ENCODE data around the gene ACTN2.

The ACTN2 gene

GRCh38 chr1:236692128-236692527 is 5.8 kb downstream of the ACTN2 start:
- no peak for DNase-seq

GRCh38 chr1:236692742-236693141 is 6.4 kb downstream of the ACTN2 start:
- no peak for DNase-seq

GRCh38 chr1:236699366-236699765 is 13.1 kb downstream of the ACTN2 start:
- no peak for DNase-seq

GRCh38 chr1:236700903-236701302 is 14.6 kb downstream of the ACTN2 start:
- DNase-seq = no peak

GRCh38 chr1:236701782-236702181 is 15.5 kb downstream of the ACTN2 start:
- no peak for DNase-seq

DNA sequence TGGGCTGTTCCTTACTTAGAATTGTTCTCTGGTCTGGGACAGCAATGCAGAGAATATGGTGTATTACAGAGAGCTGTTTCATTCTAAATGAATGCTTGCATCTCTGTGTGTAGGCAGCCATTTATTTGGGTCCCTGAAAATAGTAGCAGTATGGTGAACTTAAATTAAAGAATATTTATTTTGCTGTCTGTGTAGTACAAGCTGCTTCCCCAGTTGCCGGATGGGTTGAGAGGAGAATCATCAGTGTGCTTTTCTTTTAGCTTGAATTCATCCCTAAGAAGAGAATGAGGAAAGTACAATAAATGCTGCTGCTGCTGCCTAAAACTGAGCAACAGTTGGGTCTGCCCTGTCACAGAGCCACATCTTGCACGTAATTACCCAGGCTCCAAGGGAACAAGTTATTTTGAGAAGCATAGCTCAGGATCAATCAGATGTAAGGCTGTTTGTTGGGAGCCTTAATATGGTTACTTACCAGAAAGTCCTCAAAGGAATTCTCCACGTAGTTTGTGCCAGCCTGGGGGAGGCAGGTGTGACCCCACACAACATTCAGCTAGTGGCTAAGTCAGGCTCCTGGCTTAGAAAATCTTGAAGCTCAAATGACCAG is 16.6 kb downstream of the ACTN2 start:
- no peak for DNase-seq

GRCh38 chr1:236705771-236706170 is 19.5 kb downstream of the ACTN2 start:
- no peak for DNase-seq

DNA sequence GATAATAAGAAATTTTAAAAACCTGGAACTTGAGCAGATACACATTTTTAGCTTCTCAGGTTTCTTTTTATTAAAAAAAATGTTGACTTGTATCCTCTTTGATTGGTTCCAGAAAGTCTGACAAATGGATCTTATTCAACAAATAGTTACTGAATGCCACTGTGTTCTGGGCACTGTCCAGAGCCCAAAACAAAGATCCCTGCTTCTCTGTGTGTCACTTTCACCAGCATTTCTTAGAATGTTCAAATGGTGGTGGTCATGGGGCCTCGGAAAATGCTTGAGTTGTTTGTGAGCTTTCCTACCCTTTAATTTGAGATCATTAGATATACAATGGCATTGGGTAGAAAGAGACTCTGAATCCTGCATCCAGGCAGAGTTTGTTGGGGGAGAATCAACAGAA is 19.9 kb downstream of the ACTN2 start:
- DNase-seq = no peak

DNA sequence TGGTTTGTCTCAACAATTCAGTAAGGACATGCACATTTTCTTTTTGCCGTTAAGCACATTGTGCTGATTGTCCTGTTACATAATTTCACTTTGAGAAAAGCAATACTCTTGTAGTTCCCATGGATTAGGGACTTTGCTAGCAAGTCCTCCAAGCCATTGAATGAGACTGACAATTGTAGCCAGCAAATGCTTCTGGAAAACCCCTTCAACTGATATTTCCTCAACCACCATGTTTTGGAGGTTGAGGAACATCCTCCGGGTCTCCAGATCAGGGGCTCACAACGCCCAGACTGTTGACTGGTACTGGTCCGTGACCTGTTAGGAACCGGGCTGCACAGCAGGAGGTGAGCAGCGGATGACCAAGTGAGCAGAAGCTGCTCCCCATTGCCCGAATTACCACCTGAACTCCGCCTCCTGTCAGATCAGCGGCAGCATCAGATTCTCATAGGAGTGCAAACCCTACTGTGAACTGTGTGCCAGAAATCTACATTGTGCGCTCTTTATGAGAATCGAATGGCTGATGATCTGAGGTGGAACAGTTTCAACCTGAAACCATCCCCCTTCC is 24.1 kb downstream of the ACTN2 start:
- no peak for DNase-seq

DNA sequence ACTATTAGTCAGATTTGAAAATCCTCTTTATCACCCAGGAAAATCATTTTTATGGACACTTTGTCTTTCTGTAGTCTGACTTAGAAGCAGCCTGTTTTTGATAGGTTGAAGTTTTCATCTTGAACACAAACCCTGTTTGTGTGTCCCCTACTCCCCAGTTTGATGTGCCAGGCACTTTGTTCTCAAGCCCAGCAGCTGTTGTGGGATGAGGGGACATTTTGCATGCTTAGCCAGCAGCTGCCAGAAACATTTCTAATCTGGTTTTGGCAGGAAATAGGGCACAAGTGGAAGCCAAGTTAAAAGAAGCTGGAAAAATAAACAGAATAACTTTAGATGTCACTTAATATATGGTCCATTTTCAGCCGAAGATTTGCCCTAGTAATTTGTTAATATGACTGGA is 29.9 kb downstream of the ACTN2 start:
- DNase-seq = no peak

GRCh38 chr1:236717811-236718210 is 31.5 kb downstream of the ACTN2 start:
- DNase-seq = no peak

GRCh38 chr1:236718328-236718727 is 32.0 kb downstream of the ACTN2 start:
- no peak for DNase-seq

- no peak for DNase-seq
Measured at GRCh38 chr1:236720206-236720605, 33.9 kb downstream of the ACTN2 start.

DNA sequence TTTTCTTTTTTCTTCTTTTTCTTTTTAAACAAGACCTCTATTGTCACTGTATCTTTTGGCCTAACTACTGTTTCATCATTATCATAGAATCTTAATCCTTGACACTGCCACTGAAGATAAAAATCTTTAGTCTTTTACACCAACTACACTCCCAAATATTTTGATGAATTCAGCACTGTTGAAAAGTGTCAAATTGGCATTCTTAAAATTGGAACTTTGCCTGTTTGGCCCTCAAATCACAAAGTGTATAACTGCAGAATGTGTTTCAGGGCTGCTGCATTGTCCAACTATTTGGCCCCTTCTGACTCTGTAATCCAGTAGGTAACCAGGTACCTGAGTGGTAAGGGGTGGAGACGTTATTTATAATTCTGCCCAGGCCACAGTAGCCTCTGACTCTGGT is 34.3 kb downstream of the ACTN2 start:
- DNase-seq = no peak

DNA sequence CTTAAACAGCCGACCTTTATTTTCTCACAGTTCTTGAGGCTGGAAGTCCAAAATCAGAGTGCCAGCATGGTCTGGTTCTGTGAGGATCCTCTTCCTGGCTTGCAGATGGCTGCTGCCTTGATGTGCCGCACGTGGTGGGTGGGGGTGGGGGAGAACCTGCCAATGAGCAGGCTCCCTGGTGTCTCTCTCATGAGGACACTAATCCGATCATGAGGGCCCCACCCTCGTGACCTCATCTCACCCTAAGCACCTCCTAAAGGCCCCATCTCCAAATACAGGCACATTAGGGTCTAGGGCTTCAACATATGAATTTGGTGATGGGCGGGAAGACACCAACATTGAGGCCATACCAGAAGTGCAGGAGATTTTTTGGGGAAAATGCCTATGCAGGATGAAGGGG is 37.8 kb downstream of the ACTN2 start:
- no peak for DNase-seq

- DNase-seq = no peak
Measured at GRCh38 chr1:236724506-236724905, 38.2 kb downstream of the ACTN2 start.

DNA sequence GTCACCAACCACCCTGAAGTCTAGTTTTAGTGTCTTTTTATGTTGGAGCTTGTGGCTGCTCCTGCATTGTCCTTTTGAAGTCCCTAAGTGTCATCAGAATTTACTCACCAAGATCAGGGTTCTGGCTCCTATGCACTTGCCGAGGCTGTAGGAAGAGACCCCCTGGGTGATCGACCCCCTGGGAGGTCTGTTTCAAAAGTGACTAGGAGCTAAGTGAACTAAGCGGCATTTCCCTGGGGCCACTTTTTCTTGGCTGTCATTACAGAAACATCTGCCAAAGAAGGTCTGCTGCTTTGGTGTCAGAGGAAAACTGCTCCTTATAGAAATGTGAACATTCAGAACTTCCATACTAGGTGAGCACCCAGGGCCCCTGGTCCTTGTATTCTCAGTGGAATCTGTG is 39.4 kb downstream of the ACTN2 start:
- DNase-seq = no peak

DNA sequence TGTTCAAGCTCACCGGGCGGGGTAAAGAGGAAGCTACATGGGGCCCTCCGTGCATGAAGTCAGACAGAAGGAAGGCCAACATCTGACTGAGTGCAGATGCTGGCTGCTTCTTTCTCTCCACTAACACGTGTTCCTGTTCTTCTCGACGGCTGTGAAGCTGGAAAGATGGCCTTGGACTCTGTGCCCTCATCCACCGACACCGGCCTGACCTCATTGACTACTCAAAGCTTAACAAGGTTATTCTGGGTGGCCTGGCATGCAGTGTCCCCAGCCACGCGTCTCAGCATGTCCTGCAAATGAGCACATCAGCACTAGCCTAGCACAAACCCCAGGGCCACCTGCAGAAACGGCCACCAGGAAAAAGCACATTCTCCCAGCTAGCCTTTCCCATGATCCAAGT is 41.2 kb downstream of the ACTN2 start:
- DNase-seq = no peak

DNA sequence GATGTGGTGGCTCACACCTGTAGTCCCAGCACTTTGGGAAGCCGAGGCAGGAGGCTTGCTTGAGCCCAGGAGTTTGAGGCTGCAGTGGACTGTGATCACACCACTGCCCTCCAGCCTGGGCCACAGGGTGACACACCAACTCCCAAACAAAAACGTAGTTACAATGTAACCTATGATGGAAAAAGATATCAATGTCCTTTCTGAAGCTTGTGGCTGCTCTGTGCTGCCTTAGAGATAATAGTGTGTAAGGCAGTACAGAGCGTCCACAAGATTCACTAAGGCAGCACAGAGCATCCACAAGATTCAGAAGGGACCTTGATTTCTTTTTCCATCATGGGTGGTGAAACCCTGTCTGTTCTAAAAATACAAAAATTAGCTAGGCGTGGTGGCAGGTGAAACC is 42.5 kb downstream of the ACTN2 start:
- DNase-seq = no peak

GRCh38 chr1:236733653-236734052 is 47.4 kb downstream of the ACTN2 start:
- DNase-seq = no peak

DNA sequence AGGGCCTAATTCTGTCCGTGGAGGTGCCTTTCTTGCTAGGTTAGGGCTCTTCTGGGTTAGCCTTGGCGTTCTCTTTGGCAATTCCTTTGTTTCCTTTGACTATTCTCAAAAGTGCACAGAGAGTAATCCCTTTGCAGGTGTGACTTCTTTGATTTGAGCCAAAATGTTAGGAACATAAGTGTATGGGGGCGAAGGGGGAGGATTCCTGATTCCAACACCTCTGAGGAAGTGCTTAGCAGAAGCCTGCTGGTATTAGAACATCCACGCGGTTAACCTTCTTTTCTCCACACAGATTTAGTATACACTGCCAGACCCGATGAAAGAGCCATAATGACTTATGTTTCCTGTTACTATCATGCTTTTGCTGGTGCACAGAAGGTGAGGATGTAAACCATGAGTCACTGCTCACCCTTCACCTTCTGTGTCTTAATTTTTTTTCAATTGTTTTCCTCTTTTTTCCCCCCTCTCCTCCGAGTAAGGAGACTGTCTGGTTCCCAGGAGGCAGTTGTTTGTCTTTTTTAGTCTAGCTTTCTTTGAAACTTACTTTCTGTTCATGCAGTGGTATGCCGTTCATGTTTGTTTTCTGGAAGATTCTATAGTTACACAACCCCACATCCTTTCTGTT is 48.0 kb downstream of the ACTN2 start:
- DNase-seq = no peak

DNA sequence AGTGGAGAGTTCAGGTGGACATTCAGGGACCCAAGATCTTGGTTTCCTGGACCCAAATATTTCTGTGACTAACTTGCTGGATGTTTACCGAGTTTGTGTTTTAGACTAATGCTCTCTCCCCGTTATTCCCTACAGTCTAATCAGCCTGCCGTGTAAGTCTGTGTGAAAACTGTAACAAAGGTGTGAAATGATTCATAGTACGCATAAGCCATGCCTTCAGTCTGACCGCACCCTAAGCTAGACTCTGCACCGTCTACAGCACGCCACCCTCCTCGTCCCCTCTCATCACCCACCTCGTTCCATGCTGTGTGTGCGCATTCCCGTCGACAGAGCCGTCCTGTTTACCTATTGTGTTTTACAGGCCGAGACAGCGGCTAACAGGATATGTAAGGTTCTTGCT is 50.5 kb downstream of the ACTN2 start:
- no peak for DNase-seq

- no peak for DNase-seq
Measured at GRCh38 chr1:236741753-236742152, 55.5 kb downstream of the ACTN2 start.

DNA sequence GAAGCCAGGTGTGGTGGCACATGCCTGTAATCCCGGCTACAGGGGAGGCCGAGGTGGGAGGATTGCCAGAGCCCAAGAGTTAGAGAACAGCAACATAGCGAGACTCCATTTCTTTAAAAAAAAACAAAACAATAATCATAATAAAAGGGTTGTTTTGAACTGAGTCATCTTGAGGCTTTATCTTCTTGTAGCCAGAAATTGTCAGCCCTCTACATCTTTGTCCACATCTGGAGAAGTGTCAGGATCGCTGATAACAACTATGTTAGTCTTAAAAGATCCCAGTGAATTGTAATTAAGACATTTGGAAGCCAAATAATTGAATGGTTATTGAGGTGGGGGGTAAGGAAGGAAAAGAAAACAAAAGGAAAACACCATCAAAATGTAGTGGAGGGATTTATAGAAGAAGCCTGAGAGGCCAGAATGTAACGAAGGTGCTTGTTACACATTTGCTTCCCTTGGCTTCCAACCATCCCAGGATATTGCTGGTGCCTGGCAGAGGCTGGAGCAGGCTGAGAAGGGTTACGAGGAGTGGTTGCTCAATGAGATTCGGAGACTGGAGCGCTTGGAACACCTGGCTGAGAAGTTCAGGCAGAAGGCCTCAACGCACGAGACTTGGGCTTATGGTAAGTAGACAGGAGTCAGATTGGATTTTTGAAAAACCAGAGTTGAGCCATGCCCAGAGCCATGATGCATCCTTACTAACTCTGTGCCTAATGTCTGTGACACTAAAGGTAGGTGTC is 56.3 kb downstream of the ACTN2 start:
- DNase-seq = no peak
